IMR-90 (cell line): ENCODE measurements around the gene FER1L5.

Experiments
- POLR2A ChIP-seq: IDR thresholded peaks from 2 replicates; pipeline ENCODE4 v1.6.1; 2012; ENCODE audit warnings: mild to moderate bottlenecking, low read depth, low read length
- RAD21 ChIP-seq: IDR thresholded peaks from 2 replicates; pipeline ENCODE4 v1.6.1; 2012; ENCODE audit warnings: low read length, improper control_type of control experiment
- SMC3 ChIP-seq: fragments of 150-350 bp; IDR thresholded peaks from 2 replicates; pipeline ENCODE4 v1.6.1; 2016; ENCODE audit warnings: low read depth, mild to moderate bottlenecking, antibody characterized with exemption, low read length, moderate library complexity
- TF ChIP-seq, protein P1 (sequence below): conservative IDR thresholded peaks from 2 replicates; pipeline ENCODE4 v1.5.1; 2012; ENCODE audit warnings: mild to moderate bottlenecking, low read depth, low read length, improper control_type of control experiment

DNA sequence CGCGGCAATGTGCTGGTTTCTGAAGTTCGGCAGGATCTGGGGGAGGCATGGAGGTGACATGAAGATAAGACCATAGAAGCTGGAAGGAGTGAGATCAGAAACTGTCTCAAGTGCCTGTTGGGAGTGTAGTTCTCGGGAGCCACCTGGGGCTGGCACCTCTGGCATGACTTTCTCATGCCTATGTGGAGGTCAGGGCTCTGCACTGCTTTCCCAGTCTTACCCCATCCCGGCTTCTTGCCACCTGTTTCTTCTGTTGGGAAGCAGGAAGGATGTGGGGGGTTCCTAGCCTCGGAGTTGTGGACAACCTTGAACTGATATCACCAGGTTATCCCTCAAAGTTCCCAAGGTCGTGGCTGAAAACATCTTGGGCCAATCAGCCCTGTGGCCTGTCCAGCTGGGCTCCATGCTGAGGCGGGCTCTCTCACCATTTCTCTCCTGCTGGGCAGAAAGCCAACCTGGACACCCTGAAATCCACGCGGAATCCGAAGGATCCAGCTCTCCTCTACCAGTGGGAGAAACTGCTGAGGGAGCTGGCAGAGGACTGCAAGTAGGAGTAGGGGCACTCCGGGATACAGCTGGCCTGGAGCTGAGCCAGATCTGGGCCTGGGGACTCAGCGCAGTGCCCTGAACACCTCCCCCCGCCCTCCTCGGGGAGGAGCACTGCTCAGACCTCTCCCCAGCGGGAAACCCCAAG is 42.5 kb downstream of the FER1L5 start:
- no peak for TF ChIP-seq POLR2A
- TF ChIP-seq, protein P1, sequence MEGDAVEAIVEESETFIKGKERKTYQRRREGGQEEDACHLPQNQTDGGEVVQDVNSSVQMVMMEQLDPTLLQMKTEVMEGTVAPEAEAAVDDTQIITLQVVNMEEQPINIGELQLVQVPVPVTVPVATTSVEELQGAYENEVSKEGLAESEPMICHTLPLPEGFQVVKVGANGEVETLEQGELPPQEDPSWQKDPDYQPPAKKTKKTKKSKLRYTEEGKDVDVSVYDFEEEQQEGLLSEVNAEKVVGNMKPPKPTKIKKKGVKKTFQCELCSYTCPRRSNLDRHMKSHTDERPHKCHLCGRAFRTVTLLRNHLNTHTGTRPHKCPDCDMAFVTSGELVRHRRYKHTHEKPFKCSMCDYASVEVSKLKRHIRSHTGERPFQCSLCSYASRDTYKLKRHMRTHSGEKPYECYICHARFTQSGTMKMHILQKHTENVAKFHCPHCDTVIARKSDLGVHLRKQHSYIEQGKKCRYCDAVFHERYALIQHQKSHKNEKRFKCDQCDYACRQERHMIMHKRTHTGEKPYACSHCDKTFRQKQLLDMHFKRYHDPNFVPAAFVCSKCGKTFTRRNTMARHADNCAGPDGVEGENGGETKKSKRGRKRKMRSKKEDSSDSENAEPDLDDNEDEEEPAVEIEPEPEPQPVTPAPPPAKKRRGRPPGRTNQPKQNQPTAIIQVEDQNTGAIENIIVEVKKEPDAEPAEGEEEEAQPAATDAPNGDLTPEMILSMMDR = no peak
- no peak for TF ChIP-seq RAD21
- no peak for TF ChIP-seq SMC3
